Activated T-cell treated with anti-CD3 and anti-CD28 coated beads, Interleukin-2, amount 50 U/mL, for 72 hours (primary cell): ENCODE measurements around the gene PDCD11. TPM values are rescaled to one million over a fixed set of nuclear protein-coding genes. Genes with fewer than 3 reads are reported as not detected.

Source experiments
- ATAC-seq, 2 donors: fragments of 150-1000 bp; cut with Tn5 transposase; replicated peaks in 1 of 2; 2 replicates each; pipeline ENCODE4 v1.10.0; 2021; ENCODE audit warnings: moderate library complexity in 2 of 2, mild to moderate bottlenecking in 1 of 2
- DNase-seq, 2 donors: peaks; one replicate each; pipeline ENCODE4 v3.0.0; 2021 to 2022; ENCODE audit warnings: mixed read lengths in 1 of 2
- H3K27ac Mint-ChIP-seq: one replicate; pipeline ENCODE4 v1.8.0; 2022; ENCODE audit warnings: mild to moderate bottlenecking, moderate library complexity, mixed read lengths
- H3K27me3 Mint-ChIP-seq: one replicate; pipeline ENCODE4 v1.8.0; 2022; ENCODE audit warnings: low read depth, mixed read lengths
- H3K36me3 Mint-ChIP-seq, 2 donors: one replicate each; pipeline ENCODE4 v1.8.0; 2022; ENCODE audit warnings: mixed read lengths in 2 of 2, mild to moderate bottlenecking in 1 of 2; ENCODE audit not compliant: insufficient read depth in 2 of 2
- H3K4me1 Mint-ChIP-seq: one replicate; pipeline ENCODE4 v1.8.0; 2022; ENCODE audit warnings: low read depth, mixed read lengths
- H3K4me3 Mint-ChIP-seq, 2 donors: one replicate each; pipeline ENCODE4 v1.8.0; 2022; ENCODE audit warnings: mild to moderate bottlenecking in 2 of 2, mixed read lengths in 2 of 2, moderate library complexity in 2 of 2
- H3K9me3 Mint-ChIP-seq, 2 donors: one replicate each; pipeline ENCODE4 v1.8.0; 2022; ENCODE audit warnings: mixed read lengths in 2 of 2
- total RNA-seq, 2 donors: library from RNA; stranded (reverse); gene quantifications; one replicate each; pipeline ENCODE4 v1.2.3, GENCODE V29; 2022

PDCD11 gene
- total RNA-seq, 2 donors from 2014 or later: 41.2 to 54.0 TPM

DNA sequence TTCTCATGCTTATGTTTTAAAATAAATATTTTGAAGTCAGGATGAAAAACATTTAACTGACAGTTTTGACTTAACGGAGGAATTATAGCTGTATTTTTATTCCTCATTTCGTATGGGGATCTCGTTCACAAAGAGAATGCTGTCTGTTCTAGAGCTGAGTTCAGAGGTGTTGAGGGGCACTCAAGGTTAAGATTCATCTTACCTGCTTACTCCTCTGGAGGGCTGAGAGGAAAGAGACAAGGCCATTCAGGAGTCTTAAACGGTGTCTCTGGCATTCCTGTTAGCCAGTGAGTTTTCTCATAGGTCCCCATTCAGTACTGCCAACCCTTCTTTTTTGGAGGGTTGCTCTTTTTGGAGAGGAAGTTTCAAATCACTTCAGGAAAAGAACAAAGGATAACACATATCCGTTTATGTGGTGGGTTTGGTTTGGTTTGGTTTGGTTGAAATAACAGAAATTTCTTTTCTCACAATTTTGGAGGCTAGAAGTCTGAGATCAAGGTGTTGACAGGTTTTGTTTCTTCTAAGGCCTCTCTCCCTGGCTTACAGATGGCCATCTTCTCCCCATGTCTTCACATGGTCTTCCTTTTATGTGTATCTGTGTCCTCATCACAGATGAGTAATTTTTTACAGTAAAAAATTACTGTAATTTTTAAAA is 32.7 kb downstream of the PDCD11 start:
- Mint-ChIP-seq H3K27ac (peak overlapping the region; percentile 26), H3K27me3 (no peaks in the 10 kb centered on the region), H3K4me3 (no peak overlapping the region), H3K4me1 (peaks cover 27% of the 10 kb centered on the region), H3K9me3 (no peaks in the 10 kb centered on the region), H3K36me3 (peaks cover 7 to 33% of the 10 kb centered on the region in 2 donors)
- no peak for DNase-seq
- ATAC-seq: peak in 1 of 2 donors; percentile 56

DNA sequence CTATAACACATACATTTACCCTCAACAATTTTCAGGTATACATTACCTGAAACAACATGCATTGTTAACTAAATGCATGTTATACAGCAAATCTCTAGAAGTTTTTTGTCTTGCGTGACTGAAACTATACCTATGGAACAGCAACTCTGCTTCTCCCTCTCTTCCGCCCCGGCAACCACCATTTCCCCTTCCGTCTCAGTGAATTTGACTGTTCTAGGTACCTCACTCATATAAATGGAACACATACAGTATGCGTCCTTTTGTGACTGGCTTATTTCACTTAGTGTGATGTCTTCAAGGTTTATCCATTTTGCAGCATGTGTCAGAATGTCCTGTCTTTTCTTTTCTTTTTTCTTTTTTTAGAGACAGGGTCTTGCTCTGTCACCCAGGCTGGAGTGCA is 33.2 kb downstream of the PDCD11 start:
- Mint-ChIP-seq H3K4me3 (peak overlapping the region; percentile 2 to 23), H3K4me1 (peaks cover 27% of the 10 kb centered on the region), H3K27ac (peak overlapping the region; percentile 26), H3K27me3 (no peaks in the 10 kb centered on the region), H3K9me3 (no peaks in the 10 kb centered on the region), H3K36me3 (peaks cover 7 to 29% of the 10 kb centered on the region in 2 donors)
- DNase-seq: no peak
- ATAC-seq: peak; percentile 32 to 80

- no peak for ATAC-seq
- peaks cover 6 to 30% of the 10 kb centered on the region in 2 donors for H3K36me3 Mint-ChIP-seq
- no peak for DNase-seq
- no peak overlapping the region for H3K4me3 Mint-ChIP-seq
- H3K4me1 Mint-ChIP-seq: peaks cover 27% of the 10 kb centered on the region
- H3K27me3 Mint-ChIP-seq: no peaks in the 10 kb centered on the region
- H3K9me3 Mint-ChIP-seq: no peaks in the 10 kb centered on the region
- H3K27ac Mint-ChIP-seq: no peak overlapping the region
These were observed 35.5 kb downstream of the PDCD11 start for GRCh38 chr10:103431902-103432301.

DNA sequence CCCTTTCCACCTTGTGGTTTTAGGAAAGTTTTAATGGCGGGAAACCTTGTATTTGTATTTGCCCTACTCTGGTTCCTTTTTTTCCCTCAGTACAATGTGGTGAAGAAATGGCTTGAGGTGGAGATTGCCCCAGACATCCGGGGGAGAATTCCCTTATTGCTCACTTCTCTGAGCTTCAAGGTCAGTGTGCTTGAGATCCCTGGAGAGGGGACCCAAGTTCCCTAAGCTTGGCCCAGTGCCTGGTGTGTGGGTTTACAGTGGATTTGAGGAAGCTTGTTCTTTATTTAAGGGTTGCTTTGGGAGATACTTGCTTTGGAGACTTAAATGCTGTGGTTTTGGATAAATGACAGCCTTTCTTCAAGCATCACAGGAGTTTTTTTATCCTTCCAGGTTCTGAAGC is 37.4 kb downstream of the PDCD11 start:
- H3K4me3 Mint-ChIP-seq: no peak overlapping the region
- ATAC-seq (no peak), DNase-seq (no peak)
- H3K4me1 Mint-ChIP-seq: peaks cover 16% of the 10 kb centered on the region
- no peaks in the 10 kb centered on the region for H3K9me3 Mint-ChIP-seq
- H3K27ac Mint-ChIP-seq: no peak overlapping the region
- H3K36me3 Mint-ChIP-seq: peaks cover 12 to 28% of the 10 kb centered on the region in 2 donors
- H3K27me3 Mint-ChIP-seq: no peaks in the 10 kb centered on the region

GRCh38 chr10:103439776-103440175 is 43.4 kb downstream of the PDCD11 start:
- Mint-ChIP-seq H3K27me3 (no peaks in the 10 kb centered on the region), H3K9me3 (no peaks in the 10 kb centered on the region), H3K4me3 (no peak overlapping the region), H3K27ac (no peak overlapping the region), H3K4me1 (peaks cover 7% of the 10 kb centered on the region), H3K36me3 (peaks cover 14 to 30% of the 10 kb centered on the region in 2 donors)
- DNase-seq (no peak), ATAC-seq (no peak)

- no peaks in the 10 kb centered on the region for H3K9me3 Mint-ChIP-seq
- ATAC-seq (no peak), DNase-seq (no peak)
- H3K4me1 Mint-ChIP-seq: peaks cover 7% of the 10 kb centered on the region
- no peaks in the 10 kb centered on the region for H3K27me3 Mint-ChIP-seq
- no peak overlapping the region for H3K4me3 Mint-ChIP-seq
- H3K27ac Mint-ChIP-seq: peak overlapping the region; percentile 43
- peaks cover 17 to 29% of the 10 kb centered on the region in 2 donors for H3K36me3 Mint-ChIP-seq
These were observed 44.0 kb downstream of the PDCD11 start for GRCh38 chr10:103440416-103440815.

DNA sequence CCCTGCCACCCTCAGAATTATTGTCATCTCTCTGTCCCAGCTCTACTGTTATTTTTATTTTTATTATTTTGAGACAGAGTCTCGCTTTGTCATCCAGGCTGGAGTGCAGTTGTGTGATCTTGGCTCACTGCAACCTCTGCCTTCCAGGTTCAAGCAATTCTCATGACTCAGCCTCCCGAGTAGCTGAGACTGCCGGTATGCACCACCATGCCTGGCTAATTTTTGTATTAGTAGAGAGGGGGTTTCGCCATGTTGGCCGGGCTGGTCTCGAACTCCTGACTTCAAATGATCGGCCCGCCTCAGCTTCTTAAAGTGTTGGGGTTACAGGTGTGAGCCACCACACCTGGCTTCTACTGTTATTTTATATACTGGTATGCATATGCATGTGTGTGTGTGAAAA is 44.8 kb downstream of the PDCD11 start:
- peaks cover 17 to 29% of the 10 kb centered on the region in 2 donors for H3K36me3 Mint-ChIP-seq
- DNase-seq: no peak
- H3K4me3 Mint-ChIP-seq: no peak overlapping the region
- no peak overlapping the region for H3K27ac Mint-ChIP-seq
- H3K4me1 Mint-ChIP-seq: peaks cover 7% of the 10 kb centered on the region
- H3K9me3 Mint-ChIP-seq: no peaks in the 10 kb centered on the region
- no peak for ATAC-seq
- H3K27me3 Mint-ChIP-seq: no peaks in the 10 kb centered on the region

DNA sequence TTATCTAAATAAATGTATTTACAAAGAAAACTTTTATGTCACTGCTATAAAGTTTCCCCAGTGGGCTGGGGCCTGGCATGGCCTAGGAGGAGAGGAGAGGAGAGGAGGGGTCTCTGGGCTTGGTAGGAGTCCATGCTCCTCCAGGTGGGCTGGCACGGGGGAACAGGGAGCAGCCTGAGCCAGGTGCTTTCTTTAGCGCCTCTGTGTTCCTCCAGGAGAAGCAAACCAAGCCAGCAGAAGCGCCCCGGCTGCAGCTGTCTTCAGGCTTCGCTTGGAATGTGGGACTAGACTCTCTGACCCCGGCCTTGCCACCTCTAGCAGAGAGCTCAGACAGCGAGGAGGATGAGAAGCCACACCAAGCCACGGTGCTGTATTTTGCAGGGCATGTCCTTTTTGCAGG is 45.2 kb downstream of the PDCD11 start:
- Mint-ChIP-seq H3K4me1 (peaks cover 7% of the 10 kb centered on the region), H3K36me3 (peaks cover 15 to 28% of the 10 kb centered on the region in 2 donors), H3K9me3 (no peaks in the 10 kb centered on the region), H3K27me3 (no peaks in the 10 kb centered on the region), H3K27ac (peak overlapping the region; percentile 6), H3K4me3 (no peak overlapping the region)
- no peak for DNase-seq
- ATAC-seq: no peak

GRCh38 chr10:103442031-103442461 is 45.6 kb downstream of the PDCD11 start:
- peaks cover 7% of the 10 kb centered on the region for H3K4me1 Mint-ChIP-seq

DNA sequence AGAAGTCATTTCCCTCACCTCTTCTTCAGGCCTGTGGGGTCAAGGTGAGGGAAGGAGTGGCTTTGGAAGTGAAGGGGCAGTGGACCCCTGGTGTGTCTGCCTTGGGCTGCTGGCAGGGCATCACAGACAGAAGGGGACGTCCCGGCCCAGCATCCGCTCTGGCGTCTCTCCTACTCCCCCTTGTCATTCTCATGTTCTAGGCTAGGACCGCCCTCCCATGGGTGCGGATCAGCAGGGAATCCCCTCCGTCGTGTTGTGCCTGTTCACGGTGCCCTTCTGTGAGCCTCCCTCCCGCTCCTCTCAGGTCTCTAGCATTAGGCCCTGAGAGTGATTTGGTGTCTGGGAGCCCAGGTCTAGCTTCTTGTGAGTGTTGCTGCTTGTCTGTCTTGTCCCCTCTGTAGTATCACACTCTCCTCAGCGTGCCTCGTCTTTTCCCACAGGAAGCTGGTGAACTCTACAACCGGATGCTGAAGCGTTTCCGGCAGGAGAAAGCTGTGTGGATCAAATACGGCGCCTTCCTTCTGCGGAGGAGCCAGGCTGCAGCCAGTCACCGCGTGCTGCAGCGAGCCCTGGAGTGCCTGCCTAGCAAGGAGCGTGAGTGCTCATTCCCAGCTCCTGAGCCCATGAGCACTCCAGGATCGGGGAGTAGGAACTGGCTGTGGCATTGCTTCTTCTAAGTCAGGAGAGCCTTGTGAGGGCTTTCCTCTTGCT is 47.2 kb downstream of the PDCD11 start:
- peaks cover 9% of the 10 kb centered on the region for H3K4me1 Mint-ChIP-seq

More at GRCh38 chr10:103442031-103442461, 45.6 kb downstream of the PDCD11 start:
- Mint-ChIP-seq H3K9me3 (no peaks in the 10 kb centered on the region), H3K27ac (peak overlapping the region; percentile 6), H3K36me3 (peaks cover 13 to 23% of the 10 kb centered on the region in 2 donors), H3K27me3 (no peaks in the 10 kb centered on the region), H3K4me3 (no peak overlapping the region)
- ATAC-seq (no peak), DNase-seq (no peak)

DNA sequence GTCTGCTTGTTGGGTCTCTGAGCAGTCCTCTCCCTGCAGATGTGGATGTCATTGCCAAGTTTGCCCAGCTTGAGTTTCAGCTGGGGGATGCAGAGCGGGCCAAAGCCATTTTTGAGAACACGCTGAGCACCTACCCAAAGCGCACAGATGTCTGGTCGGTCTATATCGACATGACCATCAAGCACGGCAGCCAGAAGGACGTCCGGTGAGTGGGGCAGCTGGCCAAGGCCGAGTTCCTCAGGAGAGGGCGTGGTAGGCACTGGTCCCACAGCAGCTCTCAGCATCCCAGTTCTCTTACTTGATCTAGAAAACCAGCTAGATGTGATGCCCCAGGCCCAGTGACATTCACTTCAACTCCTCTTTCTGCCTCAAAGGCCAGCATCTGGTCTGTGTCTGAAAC is 48.1 kb downstream of the PDCD11 start:
- Mint-ChIP-seq H3K4me3 (no peak overlapping the region), H3K4me1 (peaks cover 16% of the 10 kb centered on the region), H3K9me3 (no peaks in the 10 kb centered on the region), H3K27me3 (no peaks in the 10 kb centered on the region), H3K27ac (no peak overlapping the region), H3K36me3 (peaks cover 12 to 26% of the 10 kb centered on the region in 2 donors)
- DNase-seq (no peak), ATAC-seq (no peak)

More for the DNA sequence above, 47.2 kb downstream of the PDCD11 start:
- Mint-ChIP-seq H3K27ac (no peak overlapping the region), H3K36me3 (peaks cover 10 to 20% of the 10 kb centered on the region in 2 donors), H3K9me3 (no peaks in the 10 kb centered on the region), H3K4me3 (no peak overlapping the region), H3K27me3 (no peaks in the 10 kb centered on the region)
- DNase-seq (no peak), ATAC-seq (no peak)

- DNase-seq (no peak), ATAC-seq (no peak)
- no peaks in the 10 kb centered on the region for H3K9me3 Mint-ChIP-seq
- no peak overlapping the region for H3K4me3 Mint-ChIP-seq
- H3K27ac Mint-ChIP-seq: no peak overlapping the region
- peaks cover 21% of the 10 kb centered on the region for H3K4me1 Mint-ChIP-seq
- peaks cover 13 to 24% of the 10 kb centered on the region in 2 donors for H3K36me3 Mint-ChIP-seq
- no peaks in the 10 kb centered on the region for H3K27me3 Mint-ChIP-seq
These were observed 48.9 kb downstream of the PDCD11 start for GRCh38 chr10:103445366-103445765.

DNA sequence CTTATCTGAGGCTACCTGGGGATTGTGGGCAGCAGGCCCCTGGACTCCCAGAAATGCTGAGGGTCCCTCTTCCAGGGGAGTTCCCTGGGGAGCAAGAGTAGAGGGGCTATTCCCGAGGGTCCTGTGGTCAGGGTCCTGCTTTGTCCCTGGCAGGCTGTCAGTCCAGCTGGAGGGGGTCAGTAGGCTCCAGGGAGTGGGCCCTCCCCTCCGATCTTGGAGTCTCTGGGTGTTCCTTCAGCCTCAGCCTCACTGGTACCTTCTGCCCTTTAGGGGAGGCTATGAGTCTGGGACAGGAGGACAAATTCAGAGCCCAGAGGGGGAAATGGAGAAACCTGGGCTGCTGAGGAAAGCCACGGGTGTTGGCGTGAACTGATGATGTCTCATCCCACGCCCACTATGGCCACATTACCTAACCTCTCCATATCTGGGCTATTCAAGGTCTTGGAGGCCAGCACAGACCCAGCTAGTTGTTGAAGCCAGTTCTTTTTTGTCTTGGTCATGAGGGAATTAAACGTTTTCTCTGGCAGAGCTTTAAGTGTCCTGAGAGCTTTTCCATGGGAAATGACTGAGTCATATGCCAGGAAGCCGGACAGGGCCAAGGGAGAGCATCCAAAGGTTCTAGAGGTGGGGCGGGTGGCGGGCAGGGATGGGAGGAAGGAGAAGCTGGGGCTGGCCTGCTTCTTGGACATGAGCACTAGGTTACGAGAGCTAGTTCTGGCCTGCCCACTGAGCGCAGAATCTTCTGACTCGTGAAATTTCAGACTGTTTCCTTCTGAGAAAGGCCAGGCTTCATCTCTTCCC is 49.5 kb downstream of the PDCD11 start:
- no peak for DNase-seq

More for the DNA sequence above, 49.5 kb downstream of the PDCD11 start:
- no peak for ATAC-seq
- Mint-ChIP-seq H3K27me3 (no peaks in the 10 kb centered on the region), H3K27ac (no peak overlapping the region), H3K36me3 (peaks cover 13 to 24% of the 10 kb centered on the region in 2 donors), H3K9me3 (no peaks in the 10 kb centered on the region), H3K4me3 (no peak overlapping the region), H3K4me1 (peaks cover 21% of the 10 kb centered on the region)
